Mucosa of descending colon (tissue), 3 donors: ENCODE data around the gene DDX55. TPM values are rescaled to one million over a fixed set of nuclear protein-coding genes. Genes with fewer than 3 reads are reported as not detected.

ENCODE experiments used
- ATAC-seq: fragments of 200-7000 bp; cut with Tn5 transposase; one replicate; pipeline ENCODE4 v1.9.1; 2020; ENCODE audit warnings: mild to moderate bottlenecking, moderate library complexity
- DNase-seq, 3 donors: peaks; one replicate each; pipeline ENCODE4 v3.0.0-alpha.2; 2020
- H3K36me3 ChIP-seq: fragments of 200-600 bp; one replicate; pipeline ENCODE4 v1.8.0; 2021; ENCODE audit warnings: low read depth, mild to moderate bottlenecking
- H3K4me1 ChIP-seq: fragments of 200-600 bp; one replicate; pipeline ENCODE4 v1.8.0; 2021; ENCODE audit warnings: low read depth, mild to moderate bottlenecking
- H3K4me3 ChIP-seq: fragments of 200-600 bp; one replicate; pipeline ENCODE4 v1.8.0; 2021; ENCODE audit warnings: mild to moderate bottlenecking
- H3K9me3 ChIP-seq: fragments of 200-600 bp; one replicate; pipeline ENCODE4 v1.8.0; 2021; ENCODE audit warnings: mild to moderate bottlenecking
- intact Hi-C, 2 donors: fragments of 100-400 bp; cut with DNase I in 1 of 2; cut with micrococcal nuclease in 1 of 2; formaldehyde crosslinking; loops; one replicate each; pipeline versions ENCODE4 v1.11.0 to v1.11.1; 2022; cut with DNase I, micrococcal nuclease
- total RNA-seq, 3 donors: library from RNA; stranded (reverse); fragmentation: NEBNext Ultra II Directional in 2 of 3; extraction: Animal tissue kit (Norgen Biotek cat#: 25700) in 2 of 3; gene quantifications; one replicate each; pipeline versions ENCODE4 v1.2.1 to v1.2.4, GENCODE V29; 2021 to 2023
- TF ChIP-seq, protein P1 (sequence below): fragments of 200-600 bp; IDR thresholded peaks from one replicate; pipeline ENCODE4 v1.8.0; 2022; ENCODE audit warnings: antibody characterized with exemption, mild to moderate bottlenecking
- donor health status: DM: no; HTN: no; CAD: no; lungs with moderate emphysema.
- donor health status: DM: no; HTN: no; CAD: no.
- donor health status: DM: no; HTN: yes; CAD: no.

Gene DDX55
- total RNA-seq, 3 donors from 2014 or later: 16.0 to 17.2 (median 16.8) TPM

DNA sequence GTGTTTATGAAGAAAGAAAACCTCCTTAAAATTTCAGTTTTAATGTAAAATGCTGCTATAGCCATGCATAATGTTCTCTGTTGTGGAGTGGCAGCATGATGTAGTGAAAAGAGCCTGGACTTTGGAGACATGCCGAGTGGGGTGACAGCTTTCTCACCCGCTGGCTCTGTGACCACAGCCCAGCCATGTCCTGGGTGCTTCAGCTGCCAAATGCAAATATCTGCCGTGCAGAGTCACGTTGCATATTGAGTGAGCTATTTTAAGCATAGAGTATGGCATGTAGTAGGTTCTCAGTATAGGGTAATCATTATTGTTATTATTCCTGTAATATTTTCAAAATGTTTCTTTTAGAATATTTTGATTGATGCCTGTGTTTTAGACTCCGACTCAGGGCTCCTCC lies 53.5 kb downstream of the DDX55 start:
- ATAC-seq: peak; percentile 33
- peak in 1 of 3 donors; percentile 4 for DNase-seq
- H3K9me3 ChIP-seq: no peaks in the 10 kb centered on the region
- H3K4me1 ChIP-seq: no peaks in the 10 kb centered on the region
- no peak overlapping the region for H3K4me3 ChIP-seq
- intact Hi-C loops: no loop called here
- TF ChIP-seq, protein P1, sequence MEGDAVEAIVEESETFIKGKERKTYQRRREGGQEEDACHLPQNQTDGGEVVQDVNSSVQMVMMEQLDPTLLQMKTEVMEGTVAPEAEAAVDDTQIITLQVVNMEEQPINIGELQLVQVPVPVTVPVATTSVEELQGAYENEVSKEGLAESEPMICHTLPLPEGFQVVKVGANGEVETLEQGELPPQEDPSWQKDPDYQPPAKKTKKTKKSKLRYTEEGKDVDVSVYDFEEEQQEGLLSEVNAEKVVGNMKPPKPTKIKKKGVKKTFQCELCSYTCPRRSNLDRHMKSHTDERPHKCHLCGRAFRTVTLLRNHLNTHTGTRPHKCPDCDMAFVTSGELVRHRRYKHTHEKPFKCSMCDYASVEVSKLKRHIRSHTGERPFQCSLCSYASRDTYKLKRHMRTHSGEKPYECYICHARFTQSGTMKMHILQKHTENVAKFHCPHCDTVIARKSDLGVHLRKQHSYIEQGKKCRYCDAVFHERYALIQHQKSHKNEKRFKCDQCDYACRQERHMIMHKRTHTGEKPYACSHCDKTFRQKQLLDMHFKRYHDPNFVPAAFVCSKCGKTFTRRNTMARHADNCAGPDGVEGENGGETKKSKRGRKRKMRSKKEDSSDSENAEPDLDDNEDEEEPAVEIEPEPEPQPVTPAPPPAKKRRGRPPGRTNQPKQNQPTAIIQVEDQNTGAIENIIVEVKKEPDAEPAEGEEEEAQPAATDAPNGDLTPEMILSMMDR: no peak
- no peaks in the 10 kb centered on the region for H3K36me3 ChIP-seq

DNA sequence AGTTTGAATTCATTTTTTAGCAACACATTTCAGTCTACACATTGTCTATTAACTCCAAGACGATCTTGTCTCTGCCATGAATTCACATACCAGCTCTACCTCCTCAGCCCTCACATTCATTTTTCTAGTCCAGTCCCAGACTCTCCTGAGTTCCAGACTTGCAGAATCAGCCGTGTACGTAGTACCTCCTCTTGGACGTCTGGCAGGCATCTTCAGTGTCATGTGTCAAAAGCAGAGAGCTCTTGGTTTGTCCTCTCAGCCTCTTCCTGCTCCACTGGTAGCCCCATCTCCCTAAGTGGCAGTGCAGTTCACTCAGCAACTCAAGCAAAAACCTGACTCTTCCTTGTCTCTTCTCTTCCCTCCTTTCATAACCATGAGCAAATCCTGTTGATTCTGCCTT lies 54.5 kb downstream of the DDX55 start:
- intact Hi-C loops: no loop called here
- H3K4me1 ChIP-seq: no peaks in the 10 kb centered on the region
- no peak overlapping the region for H3K4me3 ChIP-seq
- TF ChIP-seq, protein P1: no peak
- no peaks in the 10 kb centered on the region for H3K9me3 ChIP-seq
- H3K36me3 ChIP-seq: no peaks in the 10 kb centered on the region
- ATAC-seq (no peak), DNase-seq (no peak)

DNA sequence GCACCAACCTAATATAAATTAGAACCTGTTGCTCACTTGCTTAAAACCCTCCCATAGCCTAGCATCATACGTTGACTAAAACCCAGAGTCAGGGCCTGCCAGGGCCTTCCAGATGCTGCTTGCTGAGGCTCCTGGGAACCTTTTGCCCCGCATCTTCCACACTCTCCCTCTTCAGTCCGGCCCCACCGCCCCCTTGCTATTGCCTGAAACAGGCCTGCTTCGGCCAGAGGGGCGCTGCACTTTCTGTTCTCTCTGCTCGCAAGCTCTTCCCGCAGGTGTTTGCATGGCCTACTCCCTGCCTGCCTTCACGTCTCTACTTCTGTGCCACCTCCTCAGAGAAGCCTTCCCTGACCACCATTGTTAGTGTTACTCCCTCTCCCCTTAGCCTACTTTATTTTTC lies 55.3 kb downstream of the DDX55 start:
- Histone ChIP-seq H3K9me3 (no peaks in the 10 kb centered on the region), H3K4me3 (no peak overlapping the region), H3K4me1 (no peaks in the 10 kb centered on the region), H3K36me3 (no peaks in the 10 kb centered on the region)
- no peak for ATAC-seq
- intact Hi-C loops: no loop called here
- TF ChIP-seq, protein P1: no peak
- DNase-seq: no peak

DNA sequence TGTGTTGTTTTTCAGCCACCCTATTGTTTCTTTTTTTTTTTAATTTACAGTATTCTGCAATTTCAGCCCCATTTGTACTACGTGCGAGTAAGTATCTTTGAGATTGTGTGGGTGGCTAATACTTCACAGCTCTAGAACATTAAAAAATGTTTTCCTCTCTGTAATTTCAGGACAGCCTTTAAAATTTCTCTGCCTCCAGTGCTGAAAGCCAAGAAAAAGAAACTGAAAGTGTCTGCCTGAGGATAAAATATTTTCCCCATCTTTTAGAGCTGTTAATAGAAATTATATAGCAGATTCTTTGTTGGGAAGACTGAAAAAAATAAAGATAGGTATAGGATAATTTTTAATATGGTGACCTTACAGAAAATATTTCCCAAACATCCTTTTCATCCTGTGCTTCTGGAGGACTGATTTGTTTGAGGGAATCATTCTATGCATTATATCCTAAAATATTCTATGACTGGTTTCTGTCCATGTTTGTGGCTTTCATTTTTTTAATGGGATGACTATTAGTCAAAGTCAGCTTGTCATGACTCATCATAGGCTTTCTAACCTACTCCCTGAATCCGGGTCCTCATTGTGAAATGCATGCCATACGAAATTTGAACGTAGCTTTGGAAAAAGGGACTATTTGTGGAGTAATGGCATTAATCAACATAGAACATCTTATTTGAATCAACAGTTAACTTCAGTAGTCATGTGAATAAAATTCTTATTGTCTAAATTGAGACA lies 58.3 kb downstream of the DDX55 start:
- intact Hi-C loops: no loop called here
- TF ChIP-seq, protein P1: no peak
- Histone ChIP-seq H3K9me3 (no peaks in the 10 kb centered on the region), H3K4me1 (no peaks in the 10 kb centered on the region), H3K36me3 (no peaks in the 10 kb centered on the region), H3K4me3 (no peak overlapping the region)
- ATAC-seq (no peak), DNase-seq (no peak)

DNA sequence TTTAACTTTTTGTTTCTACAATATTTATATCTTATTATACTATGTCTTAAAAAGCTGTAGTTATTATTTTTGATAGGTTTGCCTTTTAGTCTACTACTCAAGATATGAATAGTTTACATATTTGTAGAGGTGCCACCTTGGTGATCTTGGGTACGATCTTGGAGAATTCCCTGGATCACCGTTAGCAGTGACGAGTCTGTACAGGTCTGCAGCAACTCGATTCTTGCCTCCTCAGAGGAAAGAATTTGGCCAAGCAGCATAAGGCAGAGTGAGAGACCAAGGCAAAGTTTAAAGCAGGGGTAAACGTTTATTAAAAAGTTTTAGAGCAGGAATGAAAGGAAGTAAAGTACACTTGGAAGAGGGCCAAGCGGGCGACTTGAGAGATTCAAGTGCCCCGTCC lies 65.9 kb downstream of the DDX55 start:
- no peak overlapping the region for H3K4me3 ChIP-seq
- intact Hi-C loops: no loop called here
- TF ChIP-seq, protein P1: no peak
- H3K36me3 ChIP-seq: no peaks in the 10 kb centered on the region
- no peaks in the 10 kb centered on the region for H3K9me3 ChIP-seq
- DNase-seq (no peak), ATAC-seq (no peak)
- H3K4me1 ChIP-seq: peaks cover 9% of the 10 kb centered on the region

Other genes starting within 250 kb of the DDX55 start
- gene SBNO1, start 237.3 kb upstream of the DDX55 start, total RNA-seq: 10 to 100 TPM; 29.4 to 37.7 (median 33.4) TPM
- gene KMT5A, start 218.0 kb upstream of the DDX55 start, total RNA-seq: 10 to 100 TPM; 39.9 to 42.9 (median 41.0) TPM
- 1 to 10 TPM in 2 of 3 donors, under 1 TPM in 1; 0.72 to 4.3 (median 1.6) TPM for gene RILPL2, start 165.4 kb upstream of the DDX55 start, total RNA-seq
- gene SNRNP35, start 144.0 kb upstream of the DDX55 start, total RNA-seq: 10 to 100 TPM; 20.8 to 26.3 (median 21.5) TPM
- 10 to 100 TPM in 1 of 3 donors, 1 to 10 TPM in 2; 2.5 to 17.8 (median 3.0) TPM for gene RILPL1, start 68.4 kb upstream of the DDX55 start, total RNA-seq
- 100 to 1,000 TPM; 194 to 248 (median 216) TPM for gene TMED2, start 17.5 kb upstream of the DDX55 start, total RNA-seq
- 10 to 100 TPM; 37.7 to 48.0 (median 42.9) TPM for gene EIF2B1, start 31.6 kb downstream of the DDX55 start, total RNA-seq
- 10 to 100 TPM; 20.6 to 24.4 (median 22.6) TPM for gene GTF2H3, start 31.7 kb downstream of the DDX55 start, total RNA-seq
- gene TCTN2, start 69.0 kb downstream of the DDX55 start, total RNA-seq: 1 to 10 TPM; 5.2 to 9.0 (median 6.2) TPM
- 10 to 100 TPM; 24.9 to 32.8 (median 30.5) TPM for gene ATP6V0A2, start 110.3 kb downstream of the DDX55 start, total RNA-seq
- under 1 TPM; 0.29 to 0.63 (median 0.29) TPM for gene DNAH10, start 160.2 kb downstream of the DDX55 start, total RNA-seq